Stimulated activated CD8-positive, alpha-beta memory T cell treated with anti-CD3 and anti-CD28 coated beads, Interleukin-7, amount 100 ng/mL, for 4 hours (primary cell): ENCODE data around the gene TMBIM1.
"Not testable (repeated sequence)": the region's sequence is repeated elsewhere in the genome, so short reads cannot be mapped to it uniquely, and the experiment has no call there.

Source experiments
- DNase-seq, 2 donors: peaks; one replicate each; pipeline ENCODE4 v3.0.0-alpha.2; 2020; ENCODE audit warnings: low read depth in 2 of 2

The TMBIM1 gene

GRCh38 chr2:218318241-218318640 is 25.9 kb upstream of the TMBIM1 start:
- no peak for DNase-seq

- DNase-seq, result no peak
Measured at GRCh38 chr2:218317835-218318234, 25.5 kb upstream of the TMBIM1 start.

- no peak for DNase-seq
Measured at GRCh38 chr2:218317303-218317630, 25.0 kb upstream of the TMBIM1 start.

- no peak for DNase-seq
Measured at GRCh38 chr2:218315397-218315796, 23.1 kb upstream of the TMBIM1 start.

GRCh38 chr2:218314764-218315163 is 22.5 kb upstream of the TMBIM1 start:
- not testable (repeated sequence) for DNase-seq

GRCh38 chr2:218313356-218313755 is 21.1 kb upstream of the TMBIM1 start:
- no peak for DNase-seq

- DNase-seq, result no peak
Measured at GRCh38 chr2:218312267-218312756, 20.0 kb upstream of the TMBIM1 start.

- not testable (repeated sequence) for DNase-seq
Measured at GRCh38 chr2:218311541-218312266, 19.4 kb upstream of the TMBIM1 start.

- DNase-seq, result no peak
Measured at GRCh38 chr2:218310853-218311540, 18.7 kb upstream of the TMBIM1 start.

GRCh38 chr2:218307415-218308090 is 15.2 kb upstream of the TMBIM1 start:
- no peak for DNase-seq

- no peak for DNase-seq
Measured at GRCh38 chr2:218306184-218306920, 14.0 kb upstream of the TMBIM1 start.

- no peak for DNase-seq
Measured at GRCh38 chr2:218305383-218305782, 13.1 kb upstream of the TMBIM1 start.

GRCh38 chr2:218301176-218301819 is 9.0 kb upstream of the TMBIM1 start:
- DNase-seq, result peak; percentile 68 to 87

GRCh38 chr2:218300141-218300540 is 7.8 kb upstream of the TMBIM1 start:
- no peak for DNase-seq

GRCh38 chr2:218298314-218298875 is 6.1 kb upstream of the TMBIM1 start:
- no peak for DNase-seq

GRCh38 chr2:218296847-218297246 is 4.5 kb upstream of the TMBIM1 start:
- no peak for DNase-seq

GRCh38 chr2:218296200-218296599 is 3.9 kb upstream of the TMBIM1 start:
- no peak for DNase-seq

- no peak for DNase-seq
Measured at GRCh38 chr2:218295029-218295428, 2.7 kb upstream of the TMBIM1 start.

GRCh38 chr2:218294430-218295022 is 2.2 kb upstream of the TMBIM1 start:
- DNase-seq, result no peak

- DNase-seq, result no peak
Measured at GRCh38 chr2:218293715-218294429, 1.6 kb upstream of the TMBIM1 start.
